Nephron progenitor cell (in vitro differentiated cells): ENCODE measurements around the gene PANK1.

Source experiments
- DNase-seq: peaks from one replicate; pipeline ENCODE4 v3.0.0; 2021
- H3K27ac Mint-ChIP-seq: 2 replicates; pipeline ENCODE4 v1.8.0; 2021; ENCODE audit warnings: mild to moderate bottlenecking, moderate library complexity, mixed read lengths
- H3K27me3 Mint-ChIP-seq: 2 replicates; pipeline ENCODE4 v1.8.0; 2021; ENCODE audit warnings: mild to moderate bottlenecking, low read depth, mixed read lengths; ENCODE audit not compliant: poor library complexity
- H3K36me3 Mint-ChIP-seq: 2 replicates; pipeline ENCODE4 v1.8.0; 2021; ENCODE audit warnings: low read depth, mixed read lengths
- H3K4me1 Mint-ChIP-seq: 2 replicates; pipeline ENCODE4 v1.8.0; 2021; ENCODE audit warnings: mixed read lengths
- H3K4me3 Mint-ChIP-seq: 2 replicates; pipeline ENCODE4 v1.8.0; 2021; ENCODE audit warnings: mild to moderate bottlenecking, moderate library complexity, mixed read lengths
- H3K9me3 Mint-ChIP-seq: 2 replicates; pipeline ENCODE4 v1.8.0; 2021; ENCODE audit warnings: mild to moderate bottlenecking, moderate library complexity, mixed read lengths
- CTCF ChIP-seq: fragments of 200-600 bp; sonication (generic); IDR thresholded peaks from 2 replicates; pipeline ENCODE4 v1.5.0; 2021; ENCODE audit warnings: antibody characterized with exemption

Gene PANK1

GRCh38 chr10:89644967-89645741 is at the start of gene PANK1:
PANK1 (minus strand) TSS chr10:89645242; CDS start chr10:89644891, 351 bp downstream.
- Mint-ChIP-seq H3K4me3 (no peak within 1 kb of the TSS), H3K27me3 (no peaks in the 10 kb centered on the region), H3K4me1 (peaks cover 31% of the 10 kb centered on the region), H3K36me3 (peaks cover 20% of the 10 kb centered on the region), H3K27ac (peak within 1 kb of the TSS; percentile 94), H3K9me3 (peaks cover 17% of the 10 kb centered on the region)
- TF ChIP-seq CTCF, result no peak
- DNase-seq, result peak; percentile 87

GRCh38 chr10:89693176-89693575 is 48.1 kb upstream of the PANK1 start:
- H3K27ac Mint-ChIP-seq, result no peak overlapping the region
- H3K4me1 Mint-ChIP-seq, result no peaks in the 10 kb centered on the region
- TF ChIP-seq CTCF, result no peak
- no peak for DNase-seq
- H3K4me3 Mint-ChIP-seq, result no peak overlapping the region
- no peaks in the 10 kb centered on the region for H3K9me3 Mint-ChIP-seq
- H3K36me3 Mint-ChIP-seq, result peaks cover 7% of the 10 kb centered on the region
- no peaks in the 10 kb centered on the region for H3K27me3 Mint-ChIP-seq

GRCh38 chr10:89692416-89692815 is 47.4 kb upstream of the PANK1 start:
- TF ChIP-seq CTCF, result no peak
- Mint-ChIP-seq H3K27ac (no peak overlapping the region), H3K36me3 (peaks cover 7% of the 10 kb centered on the region), H3K27me3 (no peaks in the 10 kb centered on the region), H3K4me3 (no peak overlapping the region), H3K4me1 (no peaks in the 10 kb centered on the region), H3K9me3 (no peaks in the 10 kb centered on the region)
- DNase-seq, result no peak

GRCh38 chr10:89690027-89690426 is 45.0 kb upstream of the PANK1 start:
- Mint-ChIP-seq H3K4me3 (no peak overlapping the region), H3K9me3 (no peaks in the 10 kb centered on the region), H3K27ac (no peak overlapping the region), H3K4me1 (no peaks in the 10 kb centered on the region), H3K27me3 (no peaks in the 10 kb centered on the region), H3K36me3 (peaks cover 7% of the 10 kb centered on the region)
- no peak for DNase-seq
- TF ChIP-seq CTCF, result no peak

- Mint-ChIP-seq H3K36me3 (no peaks in the 10 kb centered on the region), H3K9me3 (no peaks in the 10 kb centered on the region), H3K27ac (no peak overlapping the region), H3K4me1 (no peaks in the 10 kb centered on the region), H3K4me3 (no peak overlapping the region), H3K27me3 (peaks cover 3% of the 10 kb centered on the region)
- no peak for DNase-seq
- no peak for TF ChIP-seq CTCF
These were observed 40.9 kb upstream of the PANK1 start for GRCh38 chr10:89685936-89686335.

GRCh38 chr10:89684604-89685003 is 39.6 kb upstream of the PANK1 start:
- H3K9me3 Mint-ChIP-seq, result no peaks in the 10 kb centered on the region
- H3K27ac Mint-ChIP-seq, result no peak overlapping the region
- H3K27me3 Mint-ChIP-seq, result peaks cover 3% of the 10 kb centered on the region
- no peak for TF ChIP-seq CTCF
- no peaks in the 10 kb centered on the region for H3K4me1 Mint-ChIP-seq
- H3K36me3 Mint-ChIP-seq, result no peaks in the 10 kb centered on the region
- H3K4me3 Mint-ChIP-seq, result no peak overlapping the region
- DNase-seq, result no peak
